ENCODE measurements around the gene LRFN2. TPM values are rescaled to one million over a fixed set of nuclear protein-coding genes. Genes with fewer than 3 reads are reported as not detected.

The LRFN2 gene
- total RNA-seq, 1 donor from 2014 or later: not detected

GRCh38 chr6:40439026-40439800, 148.0 kb downstream of the LRFN2 start:
- H3K9me3 ChIP-seq: no peaks in the 10 kb centered on the region
- TF ChIP-seq, protein P1, sequence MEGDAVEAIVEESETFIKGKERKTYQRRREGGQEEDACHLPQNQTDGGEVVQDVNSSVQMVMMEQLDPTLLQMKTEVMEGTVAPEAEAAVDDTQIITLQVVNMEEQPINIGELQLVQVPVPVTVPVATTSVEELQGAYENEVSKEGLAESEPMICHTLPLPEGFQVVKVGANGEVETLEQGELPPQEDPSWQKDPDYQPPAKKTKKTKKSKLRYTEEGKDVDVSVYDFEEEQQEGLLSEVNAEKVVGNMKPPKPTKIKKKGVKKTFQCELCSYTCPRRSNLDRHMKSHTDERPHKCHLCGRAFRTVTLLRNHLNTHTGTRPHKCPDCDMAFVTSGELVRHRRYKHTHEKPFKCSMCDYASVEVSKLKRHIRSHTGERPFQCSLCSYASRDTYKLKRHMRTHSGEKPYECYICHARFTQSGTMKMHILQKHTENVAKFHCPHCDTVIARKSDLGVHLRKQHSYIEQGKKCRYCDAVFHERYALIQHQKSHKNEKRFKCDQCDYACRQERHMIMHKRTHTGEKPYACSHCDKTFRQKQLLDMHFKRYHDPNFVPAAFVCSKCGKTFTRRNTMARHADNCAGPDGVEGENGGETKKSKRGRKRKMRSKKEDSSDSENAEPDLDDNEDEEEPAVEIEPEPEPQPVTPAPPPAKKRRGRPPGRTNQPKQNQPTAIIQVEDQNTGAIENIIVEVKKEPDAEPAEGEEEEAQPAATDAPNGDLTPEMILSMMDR (IDR thresholded peaks at IDR 0.05): no peak
- intact Hi-C loops (cut with DNase I): no loop called here

GRCh38 chr6:40438246-40438887, 148.8 kb downstream of the LRFN2 start:
- intact Hi-C loops (cut with DNase I): no loop called here
- H3K9me3 ChIP-seq: no peaks in the 10 kb centered on the region
- no peaks in the 10 kb centered on the region for H3K27me3 ChIP-seq
- H3K27ac ChIP-seq: no peak overlapping the region
- no peaks in the 10 kb centered on the region for H3K4me1 ChIP-seq
- no peaks in the 10 kb centered on the region for H3K36me3 ChIP-seq
- no peak for DNase-seq (ENCODE audit: low spot score in 2 of 2)
- H3K4me3 ChIP-seq: no peak overlapping the region
- TF ChIP-seq, protein P1 (IDR thresholded peaks at IDR 0.05): no peak

More at GRCh38 chr6:40439026-40439800, 148.0 kb downstream of the LRFN2 start:
- no peak overlapping the region for H3K27ac ChIP-seq
- H3K27me3 ChIP-seq: no peaks in the 10 kb centered on the region
- H3K36me3 ChIP-seq: no peaks in the 10 kb centered on the region
- H3K4me3 ChIP-seq: no peak overlapping the region
- no peaks in the 10 kb centered on the region for H3K4me1 ChIP-seq
- DNase-seq (ENCODE audit: low spot score in 2 of 2): no peak

GRCh38 chr6:40437631-40438030, 149.5 kb downstream of the LRFN2 start:
- intact Hi-C loops (cut with DNase I): no loop called here
- TF ChIP-seq, protein P1 (IDR thresholded peaks at IDR 0.05): no peak
- H3K27me3 ChIP-seq: no peaks in the 10 kb centered on the region
- no peak overlapping the region for H3K27ac ChIP-seq
- H3K9me3 ChIP-seq: no peaks in the 10 kb centered on the region
- no peak for DNase-seq (ENCODE audit: low spot score in 2 of 2)
- no peaks in the 10 kb centered on the region for H3K36me3 ChIP-seq
- no peak overlapping the region for H3K4me3 ChIP-seq
- no peaks in the 10 kb centered on the region for H3K4me1 ChIP-seq

DNA sequence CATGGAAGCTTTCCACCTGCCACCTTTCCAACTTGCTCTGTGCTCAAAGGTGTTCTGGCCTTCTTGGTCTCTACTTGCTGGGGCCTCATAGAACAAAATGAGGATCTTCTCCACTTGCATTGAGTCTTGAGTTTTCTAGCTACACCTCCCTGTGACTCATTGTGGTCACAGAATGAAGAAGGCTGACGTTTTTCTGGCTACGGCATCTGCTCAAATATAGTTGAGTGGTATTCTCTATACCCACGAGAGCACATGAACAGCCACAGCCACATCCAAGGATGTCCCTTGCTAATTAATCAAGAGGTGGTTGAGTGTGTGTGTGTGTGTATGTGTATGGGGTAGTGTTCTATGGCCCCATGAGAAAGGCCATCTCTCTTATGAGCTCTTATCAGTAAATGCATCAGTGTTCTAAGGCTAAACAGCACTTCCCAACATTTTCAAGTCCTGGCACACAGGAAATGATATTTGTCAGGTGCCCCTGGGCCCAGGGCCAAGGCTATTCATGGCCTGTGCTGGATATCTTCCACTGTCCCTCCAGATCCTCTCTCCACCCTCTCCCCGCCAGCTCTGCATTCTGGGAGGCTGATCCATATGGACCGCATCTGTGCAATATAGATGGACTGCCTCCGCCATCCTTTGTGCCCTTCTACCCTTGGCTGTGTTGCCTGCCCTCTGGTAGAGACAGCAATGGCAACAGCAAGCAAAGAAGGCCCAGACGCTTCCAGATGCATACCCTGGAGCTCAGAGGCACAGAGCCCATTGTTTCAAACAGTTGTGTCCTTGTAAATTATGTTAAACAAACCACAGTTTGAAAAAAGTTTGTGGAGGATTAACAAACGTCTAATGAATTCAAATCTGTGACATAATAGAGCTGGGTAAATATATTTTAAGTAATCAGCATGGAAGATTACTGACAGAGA, 150.2 kb downstream of the LRFN2 start:
- H3K4me1 ChIP-seq: no peaks in the 10 kb centered on the region
- no peaks in the 10 kb centered on the region for H3K9me3 ChIP-seq
- no peaks in the 10 kb centered on the region for H3K27me3 ChIP-seq
- no peaks in the 10 kb centered on the region for H3K36me3 ChIP-seq
- H3K4me3 ChIP-seq: no peak overlapping the region
- H3K27ac ChIP-seq: no peak overlapping the region
- intact Hi-C loops (cut with DNase I): no loop called here
- TF ChIP-seq, protein P1 (IDR thresholded peaks at IDR 0.05): no peak
- no peak for DNase-seq (ENCODE audit: low spot score in 2 of 2)

GRCh38 chr6:40432982-40433381, 154.2 kb downstream of the LRFN2 start:
- no peak overlapping the region for H3K4me3 ChIP-seq
- H3K4me1 ChIP-seq: no peaks in the 10 kb centered on the region
- no peaks in the 10 kb centered on the region for H3K9me3 ChIP-seq
- H3K27me3 ChIP-seq: no peaks in the 10 kb centered on the region
- H3K27ac ChIP-seq: no peak overlapping the region
- H3K36me3 ChIP-seq: no peaks in the 10 kb centered on the region
- DNase-seq (ENCODE audit: low spot score in 2 of 2): no peak
- TF ChIP-seq, protein P1 (IDR thresholded peaks at IDR 0.05): no peak
- intact Hi-C loops (cut with DNase I): no loop called here

Data from ascending aorta (tissue), 2 donors.